GM10248 (cell line): ENCODE results near the gene LRFN2.
A peak's percentile ranks its signal among the peaks of the same experiment; 100 is the strongest.

Experiments
- CTCF ChIA-PET: fragments of 300-600 bp; sonication (Branson Sonifier 250); formaldehyde crosslinking; extraction: SDS; loops from one replicate; lab custom pipeline; 2021; ENCODE audit warnings: antibody characterized with exemption; lab: Yijun Ruan, JAX
- POLR2A ChIA-PET: fragments of 350-650 bp; sonication (Branson Sonifier 250); formaldehyde crosslinking; extraction: SDS; loops from one replicate; lab custom pipeline; 2020; ENCODE audit warnings: antibody characterized with exemption; lab: Yijun Ruan, JAX
- DNase-seq: peaks from one replicate; pipeline ENCODE4 v3.0.0; 2012; ENCODE audit errors: extremely low spot score
- CTCF ChIP-seq: IDR thresholded peaks from 2 replicates; pipeline ENCODE4 v1.5.1; 2012; ENCODE audit warnings: mild to moderate bottlenecking, low read depth; ENCODE audit errors: extremely low read depth, missing control alignments, control extremely low read depth

The LRFN2 gene

GRCh38 chr6:40587240-40588069 lies at the start of gene LRFN2:
LRFN2 (minus strand) TSS chr6:40587364.
- peak; percentile 55 for TF ChIP-seq CTCF
- CTCF ChIA-PET: interaction anchor here (0.7 to 1.2 kb wide), 8 partner anchors 12 to 607 kb away, joined by 3 to 5 read pairs (median 4); no protein-coding TSS in a partner anchor
- DNase-seq: peak; percentile 79
- POLR2A ChIA-PET: no interaction called here

GRCh38 chr6:40634429-40634828 lies 47.3 kb upstream of the LRFN2 start:
- no peak for TF ChIP-seq CTCF
- CTCF ChIA-PET: no interaction called here
- DNase-seq: no peak
- POLR2A ChIA-PET: no interaction called here

GRCh38 chr6:40631744-40632143 lies 44.6 kb upstream of the LRFN2 start:
- ChIA-PET CTCF (interaction anchor here (1.5 kb wide), 1 partner anchor 9 kb away, joined by 4 read pairs; no protein-coding TSS in a partner anchor), POLR2A (no interaction called here)
- TF ChIP-seq CTCF: no peak
- DNase-seq: no peak

GRCh38 chr6:40630488-40630887 lies 43.3 kb upstream of the LRFN2 start:
- ChIA-PET POLR2A (no interaction called here), CTCF (no interaction called here)
- no peak for TF ChIP-seq CTCF
- no peak for DNase-seq

GRCh38 chr6:40630051-40630450 lies 42.9 kb upstream of the LRFN2 start:
- ChIA-PET CTCF (no interaction called here), POLR2A (no interaction called here)
- no peak for TF ChIP-seq CTCF
- DNase-seq: no peak

GRCh38 chr6:40629463-40629862 lies 42.3 kb upstream of the LRFN2 start:
- CTCF ChIA-PET: no interaction called here
- POLR2A ChIA-PET: no interaction called here
- DNase-seq: no peak
- no peak for TF ChIP-seq CTCF
